Ovary (tissue), 3 donors: ENCODE data around the gene SOST.

Experiments
- CTCF ChIP-seq, 3 donors: fragments of 450-650 bp in 2 of 3; fragments of 200-600 bp in 1 of 3; IDR thresholded peaks; one replicate each; pipeline versions ENCODE4 v1.5.1 to v1.8.0; 2016 to 2022; ENCODE audit warnings: antibody characterized with exemption in 3 of 3, mild to moderate bottlenecking in 1 of 3
- EP300 ChIP-seq: sonication (generic); formaldehyde crosslinking; IDR thresholded peaks from one replicate; pipeline ENCODE4 v1.6.1; 2017; ENCODE audit warnings: antibody characterized with exemption
- donor health status: DM: no; HTN: no; CAD: no.

DNA sequence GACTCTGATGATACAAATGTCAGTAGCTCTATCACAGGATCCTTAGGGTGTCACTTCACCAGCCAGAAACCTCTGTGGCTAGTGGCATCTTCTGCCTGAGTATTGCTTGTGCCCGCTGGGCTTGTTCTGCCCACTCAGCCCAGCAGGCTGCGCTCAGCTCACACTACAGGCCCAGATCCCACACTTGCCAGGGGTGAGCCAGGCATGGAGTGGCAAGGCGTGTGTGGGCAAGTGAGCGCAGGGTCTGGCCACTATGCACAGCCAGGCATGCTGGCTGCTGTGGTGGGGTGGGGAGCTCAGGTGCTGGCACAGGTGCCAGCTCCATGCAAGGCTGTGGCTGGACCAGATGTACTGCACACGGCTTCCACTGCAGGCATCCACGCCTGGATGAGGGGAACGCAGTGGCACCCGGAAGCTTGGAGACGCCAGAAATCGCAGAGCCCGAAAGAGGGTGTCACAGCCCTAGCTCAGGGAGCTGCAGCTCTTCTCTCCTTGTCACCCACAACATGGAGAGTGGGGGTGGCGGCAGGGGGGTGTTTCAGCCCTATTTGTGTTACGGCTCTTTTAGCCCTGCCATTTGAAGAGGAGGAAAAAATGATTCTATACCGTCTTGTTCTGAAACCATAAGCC is 31.8 kb upstream of the SOST start:
- TF ChIP-seq CTCF (IDR thresholded peaks at IDR 0.05) (no peak), EP300 (no peak)
